GM12891 (cell line): ENCODE measurements around the gene CLIC6.

Experiments used
- PAX5 ChIP-seq: IDR thresholded peaks from 2 replicates; pipeline ENCODE4 v1.6.1; 2011; ENCODE audit warnings: low read length, moderate library complexity, mild to moderate bottlenecking; ENCODE audit not compliant: insufficient read depth, severe bottlenecking
- POLR2A ChIP-seq: IDR thresholded peaks from 2 replicates; pipeline ENCODE4 v1.6.1; 2011; ENCODE audit warnings: low read depth, low read length, control low read depth
- POLR2AphosphoS5 ChIP-seq: IDR thresholded peaks from 2 replicates; pipeline ENCODE4 v1.6.1; 2011; ENCODE audit warnings: low read depth, low read length, control low read depth
- POU2F2 ChIP-seq: IDR thresholded peaks from 2 replicates; pipeline ENCODE4 v1.6.1; 2011; ENCODE audit warnings: low read depth, mild to moderate bottlenecking, control low read depth, low read length, moderate library complexity
- SPI1 ChIP-seq: IDR thresholded peaks from 2 replicates; pipeline ENCODE4 v1.6.1; 2011; ENCODE audit warnings: low read depth, low read length, control low read depth
- TAF1 ChIP-seq: IDR thresholded peaks from 2 replicates; pipeline ENCODE4 v1.6.1; 2011; ENCODE audit warnings: low read depth, low read length, control low read depth

- TF ChIP-seq POLR2AphosphoS5 (no peak), POLR2A (no peak), SPI1 (no peak), TAF1 (no peak), PAX5 (no peak), POU2F2 (no peak)
Measured at GRCh38 chr21:34766862-34767261, 98.1 kb downstream of the CLIC6 start.
